HFF-Myc (cell line): ENCODE data around the gene PTTG1.

ENCODE experiments used
- DNase-seq: peaks from one replicate; pipeline ENCODE4 v3.0.0-alpha.2; 2011; ENCODE audit warnings: low read depth; ENCODE audit errors: extremely low read depth
- H3K4me3 ChIP-seq: replicated peaks from 2 replicates; pipeline ENCODE4 v1.5.1; 2011; ENCODE audit warnings: low read depth, mild to moderate bottlenecking, control low read depth, low read length
- CTCF ChIP-seq: IDR thresholded peaks from 2 replicates; pipeline ENCODE4 v1.5.1; 2012; ENCODE audit warnings: mild to moderate bottlenecking, low read depth, low read length, control low read depth; ENCODE audit errors: missing control alignments

PTTG1 gene

GRCh38 chr5:160458806-160459800 is 37.4 kb downstream of the PTTG1 start:
- no peak overlapping the region for H3K4me3 ChIP-seq
- DNase-seq = no peak
- no peak for TF ChIP-seq CTCF

- no peak for DNase-seq
- TF ChIP-seq CTCF = peak; percentile 30
These were observed 38.9 kb downstream of the PTTG1 start for GRCh38 chr5:160460377-160461049.

GRCh38 chr5:160461378-160461777 is 39.7 kb downstream of the PTTG1 start:
- no peak for DNase-seq
- H3K4me3 ChIP-seq = no peak overlapping the region
- TF ChIP-seq CTCF = no peak

More at GRCh38 chr5:160460377-160461049, 38.9 kb downstream of the PTTG1 start:
- no peak overlapping the region for H3K4me3 ChIP-seq

GRCh38 chr5:160462167-160462566 is 40.5 kb downstream of the PTTG1 start:
- no peak for DNase-seq
- H3K4me3 ChIP-seq = no peak overlapping the region
- TF ChIP-seq CTCF = no peak

- TF ChIP-seq CTCF = no peak
- DNase-seq = no peak
- no peak overlapping the region for H3K4me3 ChIP-seq
These were observed 41.6 kb downstream of the PTTG1 start for GRCh38 chr5:160463227-160463626.

- no peak for TF ChIP-seq CTCF
These were observed 42.2 kb downstream of the PTTG1 start for GRCh38 chr5:160463740-160464465.

More at GRCh38 chr5:160463740-160464465, 42.2 kb downstream of the PTTG1 start:
- peak; percentile 81 for DNase-seq
- no peak overlapping the region for H3K4me3 ChIP-seq
